Skeletal muscle satellite cell (primary cell): ENCODE results near the gene PTPRH.
A peak's percentile ranks its signal among the peaks of the same experiment; 100 is the strongest.

Experiments
- H3K27me3 ChIP-seq: 2 replicates; pipeline ENCODE4 v1.7.0; 2013; ENCODE audit warnings: low read length; ENCODE audit not compliant: control insufficient read depth, insufficient read depth
- H3K36me3 ChIP-seq: 2 replicates; pipeline ENCODE4 v1.7.0; 2013; ENCODE audit warnings: mild to moderate bottlenecking, control low read depth, low read length; ENCODE audit not compliant: insufficient read depth
- H3K4me1 ChIP-seq: 2 replicates; pipeline ENCODE4 v1.7.0; 2013; ENCODE audit warnings: low read length; ENCODE audit not compliant: control insufficient read depth, insufficient read depth
- H3K4me2 ChIP-seq: 2 replicates; pipeline ENCODE4 v1.7.0; 2013; ENCODE audit warnings: mild to moderate bottlenecking, low read length
- H3K4me3 ChIP-seq: 2 replicates; pipeline ENCODE4 v1.7.0; 2013; ENCODE audit warnings: low read length
- H3K9ac ChIP-seq: 2 replicates; pipeline ENCODE4 v1.7.0; 2013; ENCODE audit warnings: mild to moderate bottlenecking, low read depth, low read length, moderate library complexity
- H3K9me3 ChIP-seq: replicated peaks from 2 replicates; pipeline ENCODE4 v1.7.0; 2013; ENCODE audit warnings: mild to moderate bottlenecking, control low read depth, low read length

PTPRH gene

DNA sequence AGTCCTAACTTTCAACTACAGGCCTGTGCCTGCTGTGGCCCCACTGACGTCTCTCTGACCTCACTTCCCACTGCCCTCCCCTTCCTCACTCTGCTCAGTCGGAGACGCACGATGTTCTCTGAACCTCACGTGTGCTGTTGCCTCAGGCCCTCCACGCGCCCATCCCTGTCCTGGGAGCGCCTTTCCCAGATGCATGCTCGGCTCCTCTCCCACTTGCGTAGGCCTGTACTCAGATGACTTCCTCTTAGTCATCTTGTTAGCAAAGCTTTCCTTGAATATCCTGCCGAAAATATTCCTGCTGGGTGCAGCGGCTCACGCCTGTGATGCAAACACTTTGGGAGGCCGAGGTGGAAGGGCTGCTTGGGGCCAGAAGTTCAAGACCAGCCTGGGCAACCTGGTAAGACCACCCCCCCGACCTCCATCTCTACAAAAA, 19.9 kb downstream of the PTPRH start:
- Histone ChIP-seq H3K9ac (no peak overlapping the region), H3K27me3 (peaks cover 25% of the 10 kb centered on the region), H3K36me3 (no peaks in the 10 kb centered on the region), H3K4me1 (peaks cover 4% of the 10 kb centered on the region), H3K4me3 (no peak overlapping the region), H3K9me3 (no peaks in the 10 kb centered on the region), H3K4me2 (no peak overlapping the region)

- no peak overlapping the region for H3K9ac ChIP-seq
- H3K4me2 ChIP-seq: no peak overlapping the region
- H3K4me1 ChIP-seq: peaks cover 4% of the 10 kb centered on the region
- H3K9me3 ChIP-seq: no peaks in the 10 kb centered on the region
- peaks cover 22% of the 10 kb centered on the region for H3K27me3 ChIP-seq
- H3K4me3 ChIP-seq: no peak overlapping the region
- H3K36me3 ChIP-seq: no peaks in the 10 kb centered on the region
These were observed 20.7 kb downstream of the PTPRH start for GRCh38 chr19:55188625-55189024.

- Histone ChIP-seq H3K9me3 (no peaks in the 10 kb centered on the region), H3K4me2 (no peak overlapping the region), H3K36me3 (no peaks in the 10 kb centered on the region), H3K27me3 (peaks cover 31% of the 10 kb centered on the region), H3K4me3 (no peak overlapping the region), H3K9ac (no peak overlapping the region), H3K4me1 (peaks cover 4% of the 10 kb centered on the region)
These were observed 23.2 kb downstream of the PTPRH start for GRCh38 chr19:55186080-55186479.

DNA sequence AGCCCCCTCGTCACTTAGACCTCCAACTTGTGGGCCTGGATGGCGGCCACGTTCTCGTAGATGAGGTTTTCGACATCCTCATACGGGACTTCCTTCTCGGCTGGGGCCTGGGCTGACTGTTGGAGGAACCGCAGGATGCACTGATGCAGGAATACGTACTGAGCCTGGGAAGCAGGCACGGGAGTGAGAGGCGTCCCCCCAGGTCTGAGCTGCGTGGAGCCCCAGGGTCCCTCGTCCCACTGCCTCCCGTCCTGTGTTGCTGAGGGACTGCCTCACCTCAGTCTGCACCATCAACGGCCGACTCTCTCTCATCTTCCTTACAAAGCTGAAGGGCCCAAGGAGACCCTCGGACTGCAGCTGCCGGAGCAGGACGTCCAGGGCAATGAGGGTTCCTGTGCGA, 27.6 kb downstream of the PTPRH start:
- Histone ChIP-seq H3K9me3 (no peaks in the 10 kb centered on the region), H3K4me3 (no peak overlapping the region)

DNA sequence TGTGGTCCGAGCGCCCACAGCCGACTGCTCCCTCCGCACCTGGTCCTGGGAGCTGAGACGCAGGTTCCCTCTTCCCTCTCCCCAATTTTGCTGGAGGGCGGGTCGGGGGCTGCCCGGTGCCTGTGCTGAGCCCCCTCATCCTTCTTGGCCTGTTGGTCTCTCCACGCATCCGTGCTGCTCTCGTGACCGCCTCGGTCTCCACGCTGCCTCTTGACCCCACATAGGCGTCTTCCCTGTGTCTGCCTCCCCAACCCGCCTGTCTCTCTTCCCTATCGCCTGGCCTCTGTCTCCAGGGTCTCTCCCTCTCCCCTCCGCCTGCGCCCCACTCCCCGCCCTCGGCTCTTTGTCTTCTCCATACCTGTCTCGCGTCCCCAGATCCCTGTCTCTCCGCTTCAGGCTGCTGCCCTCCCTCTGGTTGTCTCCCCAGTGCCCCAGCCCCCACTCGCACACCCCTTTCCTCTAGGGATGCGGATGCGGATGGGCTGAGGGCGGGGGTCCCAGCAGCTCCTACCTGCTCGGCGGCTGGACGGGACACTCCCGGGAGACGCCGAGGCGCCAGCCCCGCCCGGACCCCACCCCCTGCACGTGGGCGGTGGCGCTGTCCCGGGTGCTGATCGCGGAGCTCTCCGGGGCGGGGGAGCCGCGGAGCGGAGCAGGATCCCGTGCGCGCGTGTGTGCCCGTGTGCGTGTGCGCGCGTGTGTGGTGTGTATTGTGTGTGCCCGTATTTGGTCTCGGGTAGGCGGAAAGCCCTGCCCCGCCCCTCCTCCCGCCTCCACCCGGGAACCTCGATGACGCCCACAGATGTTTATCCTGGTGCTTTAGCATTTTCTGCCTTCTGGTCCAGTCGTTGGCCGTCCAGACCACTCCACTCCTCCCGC, 29.5 kb downstream of the PTPRH start, which contains the start of gene SYT5:
Gene SYT5, minus strand, starts transcription at position 684 of the 879 bp plus-strand sequence. CDS start 1,248 bp downstream, outside the sequence.
- Histone ChIP-seq H3K27me3 (peaks cover 59% of the 10 kb centered on the region), H3K9me3 (no peaks in the 10 kb centered on the region), H3K9ac (no peak within 1 kb of the TSS), H3K4me2 (peak within 1 kb of the TSS; percentile 76), H3K4me1 (peaks cover 10% of the 10 kb centered on the region), H3K4me3 (peak within 1 kb of the TSS; percentile 56), H3K36me3 (no peaks in the 10 kb centered on the region)

More for the DNA sequence above, 27.6 kb downstream of the PTPRH start:
- H3K27me3 ChIP-seq: peaks cover 49% of the 10 kb centered on the region
- no peak overlapping the region for H3K4me2 ChIP-seq
- H3K36me3 ChIP-seq: no peaks in the 10 kb centered on the region
- H3K9ac ChIP-seq: no peak overlapping the region
- peaks cover 10% of the 10 kb centered on the region for H3K4me1 ChIP-seq

- peak overlapping the region; percentile 76 for H3K4me2 ChIP-seq
- peak overlapping the region; percentile 56 for H3K4me3 ChIP-seq
- peaks cover 10% of the 10 kb centered on the region for H3K4me1 ChIP-seq
- no peaks in the 10 kb centered on the region for H3K36me3 ChIP-seq
- no peaks in the 10 kb centered on the region for H3K9me3 ChIP-seq
- peaks cover 65% of the 10 kb centered on the region for H3K27me3 ChIP-seq
- no peak overlapping the region for H3K9ac ChIP-seq
These were observed 30.3 kb downstream of the PTPRH start for GRCh38 chr19:55178781-55179599.

GRCh38 chr19:55176076-55176475, 33.2 kb downstream of the PTPRH start:
- Histone ChIP-seq H3K4me2 (no peak overlapping the region), H3K4me1 (peaks cover 23% of the 10 kb centered on the region), H3K9me3 (no peaks in the 10 kb centered on the region), H3K9ac (no peak overlapping the region), H3K4me3 (no peak overlapping the region), H3K27me3 (peaks cover 52% of the 10 kb centered on the region), H3K36me3 (no peaks in the 10 kb centered on the region)

GRCh38 chr19:55175117-55175867, 34.0 kb downstream of the PTPRH start:
- Histone ChIP-seq H3K9ac (no peak overlapping the region), H3K9me3 (no peaks in the 10 kb centered on the region), H3K4me3 (no peak overlapping the region), H3K27me3 (peaks cover 48% of the 10 kb centered on the region), H3K36me3 (no peaks in the 10 kb centered on the region), H3K4me1 (peaks cover 23% of the 10 kb centered on the region), H3K4me2 (no peak overlapping the region)

- Histone ChIP-seq H3K4me2 (peak overlapping the region; percentile 80), H3K27me3 (peaks cover 47% of the 10 kb centered on the region), H3K4me3 (no peak overlapping the region), H3K9ac (no peak overlapping the region), H3K36me3 (no peaks in the 10 kb centered on the region), H3K4me1 (peaks cover 20% of the 10 kb centered on the region), H3K9me3 (no peaks in the 10 kb centered on the region)
These were observed 34.7 kb downstream of the PTPRH start for GRCh38 chr19:55174425-55175116.

- peak overlapping the region; percentile 51 for H3K9ac ChIP-seq
- H3K36me3 ChIP-seq: no peaks in the 10 kb centered on the region
- H3K27me3 ChIP-seq: peaks cover 46% of the 10 kb centered on the region
- H3K4me3 ChIP-seq: peak overlapping the region; percentile 70
- peak overlapping the region; percentile 80 for H3K4me2 ChIP-seq
- H3K4me1 ChIP-seq: peaks cover 14% of the 10 kb centered on the region
- no peaks in the 10 kb centered on the region for H3K9me3 ChIP-seq
These were observed 35.4 kb downstream of the PTPRH start for GRCh38 chr19:55173714-55174409.
